ENCODE results near the gene PRSS1.
"Not testable (repeated sequence)": the region's sequence is repeated elsewhere in the genome, so short reads cannot be mapped to it uniquely, and the experiment has no call there.

The PRSS1 gene

GRCh38 chr7:142749218-142749993 is at the start of gene PRSS1:
Gene PRSS1, plus strand, starts transcription at chr7:142749472. Its CDS starts 13 bp downstream, at chr7:142749485.
- no peak for DNase-seq

DNA sequence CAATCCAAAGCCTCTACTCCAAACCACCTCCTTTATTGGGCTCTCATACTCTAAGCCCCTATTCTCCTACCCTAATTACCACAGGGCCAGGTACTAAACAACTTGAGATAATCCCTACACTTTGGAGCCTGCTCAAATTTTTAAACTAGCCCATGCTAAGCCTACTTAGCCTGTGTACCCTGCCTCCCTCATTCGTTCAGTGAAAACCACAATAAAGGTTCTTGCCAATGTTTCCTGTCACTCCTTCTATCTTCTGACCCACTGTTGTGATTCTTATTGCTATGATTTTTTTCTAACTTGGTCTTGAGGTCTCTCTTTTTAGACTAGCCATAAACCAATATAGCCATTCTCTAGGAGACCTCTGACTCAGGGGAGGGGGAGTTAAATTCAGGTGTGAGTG is 48.3 kb upstream of the PRSS1 start:
- DNase-seq = not testable (repeated sequence)

DNA sequence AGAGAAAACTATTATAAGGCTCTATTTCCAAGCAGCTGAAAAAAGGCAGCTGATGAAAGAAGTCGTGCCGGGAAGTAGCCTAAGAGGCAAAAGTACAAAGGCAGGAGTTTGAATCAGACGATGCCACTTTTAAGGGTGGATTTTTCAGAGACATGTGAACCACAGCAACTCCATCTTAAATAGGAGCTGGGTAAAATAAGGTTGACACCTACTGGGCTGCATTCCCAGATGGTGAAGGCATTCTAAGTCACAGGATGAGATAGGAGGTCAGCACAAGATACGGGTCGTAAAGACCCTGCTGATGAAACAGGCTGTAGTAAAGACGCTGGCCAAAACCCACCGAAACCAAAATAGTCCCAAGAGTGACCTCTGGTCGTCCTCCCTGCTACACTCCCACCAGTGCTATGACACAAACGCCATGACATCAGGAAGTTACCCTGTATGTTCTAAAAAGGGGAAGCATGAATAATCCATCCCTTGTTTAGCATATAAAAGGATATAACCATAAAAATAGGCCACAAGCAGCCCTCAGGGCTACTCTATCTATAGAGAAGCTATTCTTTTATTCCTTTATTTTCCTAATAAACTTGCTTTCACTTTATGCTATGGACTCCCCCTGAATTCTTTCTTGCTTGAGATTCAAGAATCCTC is 45.5 kb upstream of the PRSS1 start:
- no peak for DNase-seq

DNA sequence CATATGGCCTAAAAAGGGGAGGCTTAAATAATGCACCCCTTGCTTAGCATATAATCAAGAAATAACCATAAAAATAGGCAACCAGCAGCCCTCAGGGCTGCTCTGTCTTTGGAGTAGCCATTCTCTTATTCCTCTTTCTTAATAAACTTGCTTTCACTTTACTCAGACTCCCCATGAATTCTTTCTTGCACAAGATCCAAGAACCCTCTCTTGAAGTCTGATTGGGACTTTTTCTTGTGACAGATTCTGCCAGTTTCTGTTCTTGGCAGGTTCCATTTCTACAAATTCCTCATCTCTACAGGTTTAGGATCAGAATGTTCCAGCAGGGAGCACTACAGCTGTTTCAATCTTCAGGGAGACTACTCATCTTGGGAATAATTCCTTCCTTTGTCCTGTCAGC is 40.5 kb upstream of the PRSS1 start:
- not testable (repeated sequence) for DNase-seq

DNA sequence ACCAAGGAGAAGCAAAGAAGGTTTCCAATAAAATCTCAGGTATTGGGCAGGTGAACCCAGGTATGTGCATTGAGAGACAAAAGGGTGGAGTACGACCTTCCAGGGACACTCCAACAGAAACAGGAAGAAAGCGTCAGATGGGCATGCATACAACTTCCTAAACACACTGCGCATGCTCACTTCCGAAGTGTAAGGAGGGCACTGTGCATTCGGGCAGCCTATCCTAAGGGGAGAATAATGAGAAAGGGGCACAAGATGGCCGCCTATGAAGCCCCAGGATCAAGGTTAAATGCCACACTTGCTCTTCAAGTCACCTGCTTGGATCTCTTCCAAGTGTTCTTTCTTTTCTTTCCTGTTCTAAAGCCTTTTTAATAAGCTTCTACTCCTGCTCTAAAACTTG is 39.4 kb upstream of the PRSS1 start:
- DNase-seq = no peak

DNA sequence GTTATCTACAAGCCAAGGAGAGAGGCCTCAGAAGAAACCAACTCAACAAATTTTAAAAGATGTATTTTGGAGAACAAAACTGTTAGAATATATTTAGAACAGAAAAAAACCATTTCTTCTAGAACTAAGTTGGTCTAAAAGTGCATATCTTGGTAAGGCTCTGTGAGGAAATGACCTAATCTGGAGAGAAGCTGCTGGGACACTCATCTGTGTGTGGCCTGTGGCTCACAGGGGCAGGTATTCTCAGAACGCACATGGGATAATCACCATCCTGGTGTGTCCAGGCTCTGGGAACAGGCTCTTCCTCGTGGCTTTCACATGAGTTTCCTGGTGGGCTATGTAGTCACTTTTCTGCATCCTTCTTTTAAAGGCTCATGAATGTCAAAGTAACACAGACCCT is 38.1 kb upstream of the PRSS1 start:
- no peak for DNase-seq

GRCh38 chr7:142711746-142712616 is 37.3 kb upstream of the PRSS1 start:
- no peak for DNase-seq

GRCh38 chr7:142712617-142712957 is 36.7 kb upstream of the PRSS1 start:
- no peak for DNase-seq

- DNase-seq = no peak
Observed at GRCh38 chr7:142714375-142714774, 34.9 kb upstream of the PRSS1 start.

- DNase-seq = no peak
Observed at GRCh38 chr7:142716596-142716995, 32.7 kb upstream of the PRSS1 start.

DNA sequence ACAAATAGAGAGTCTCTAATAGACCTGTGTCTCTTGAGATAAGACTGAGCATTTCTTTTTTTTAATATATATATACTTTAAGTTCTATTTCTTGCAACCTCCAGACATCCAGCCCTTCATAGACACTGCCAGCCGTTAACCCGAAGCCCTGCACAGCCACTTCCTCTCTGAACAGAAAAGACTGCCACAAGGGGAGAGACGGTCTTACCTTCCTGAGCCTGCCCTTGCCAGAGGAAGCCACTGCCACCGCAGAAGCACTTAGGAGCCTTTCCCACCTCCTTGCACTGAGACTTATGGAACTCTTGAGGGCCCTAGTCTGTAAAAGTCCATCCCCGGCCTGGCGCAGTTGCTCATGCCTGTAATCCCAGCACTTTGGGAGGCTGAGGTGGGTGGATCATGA is 31.8 kb upstream of the PRSS1 start:
- DNase-seq = no peak

DNA sequence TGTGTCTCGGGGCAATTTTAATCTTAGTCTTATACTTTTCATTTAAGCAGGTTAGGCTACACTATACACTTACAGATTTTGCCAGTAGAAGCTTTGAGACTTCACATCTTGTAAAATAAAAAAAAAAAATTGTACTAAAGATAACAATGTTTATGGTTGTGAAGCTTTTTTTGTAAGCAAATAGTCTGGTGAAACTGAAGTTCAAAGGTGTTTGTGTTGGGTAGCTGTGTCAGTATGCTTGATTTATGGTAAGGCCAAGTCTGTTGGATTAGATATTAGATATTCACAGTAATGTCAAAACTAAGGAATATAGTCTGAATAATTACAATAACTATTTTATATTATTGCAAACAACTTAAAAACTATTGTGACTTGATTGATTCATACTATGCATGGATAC is 31.0 kb upstream of the PRSS1 start:
- DNase-seq = no peak

DNA sequence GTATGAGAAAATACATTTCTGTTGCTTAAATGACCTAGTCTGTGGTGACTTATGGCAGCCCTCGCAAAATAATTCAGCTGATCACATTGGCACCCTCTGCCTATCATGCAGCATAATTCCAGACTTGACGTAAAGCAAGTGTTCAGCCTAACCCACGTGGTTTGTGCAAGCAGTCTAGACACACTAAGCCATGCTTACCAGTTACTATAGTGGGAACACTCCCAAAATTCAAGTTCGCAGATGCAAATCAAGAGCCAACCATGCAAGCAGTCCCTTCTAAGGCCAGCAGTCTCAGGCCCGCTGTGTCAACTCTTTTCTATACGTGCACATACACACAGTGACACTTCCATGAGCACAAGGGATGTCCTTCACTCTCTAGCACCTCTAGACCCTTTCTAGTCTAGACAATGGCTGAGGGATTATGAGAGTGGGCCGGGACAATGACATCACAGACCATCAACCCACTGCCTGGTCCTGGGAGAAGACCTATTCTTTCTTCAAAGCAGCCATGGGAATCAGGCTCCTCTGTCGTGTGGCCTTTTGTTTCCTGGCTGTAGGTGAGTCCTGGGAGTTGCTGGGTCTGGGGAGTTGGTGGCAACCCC is 29.0 kb upstream of the PRSS1 start:
- DNase-seq = no peak

GRCh38 chr7:142720986-142721385 is 28.3 kb upstream of the PRSS1 start:
- no peak for DNase-seq

- no peak for DNase-seq
Observed at GRCh38 chr7:142722248-142722794, 27.0 kb upstream of the PRSS1 start.

GRCh38 chr7:142733271-142733670 is 16.0 kb upstream of the PRSS1 start:
- DNase-seq = no peak

- DNase-seq = no peak
Observed at GRCh38 chr7:142739923-142740492, 9.3 kb upstream of the PRSS1 start.

GRCh38 chr7:142740786-142741185 is 8.5 kb upstream of the PRSS1 start:
- no peak for DNase-seq

DNA sequence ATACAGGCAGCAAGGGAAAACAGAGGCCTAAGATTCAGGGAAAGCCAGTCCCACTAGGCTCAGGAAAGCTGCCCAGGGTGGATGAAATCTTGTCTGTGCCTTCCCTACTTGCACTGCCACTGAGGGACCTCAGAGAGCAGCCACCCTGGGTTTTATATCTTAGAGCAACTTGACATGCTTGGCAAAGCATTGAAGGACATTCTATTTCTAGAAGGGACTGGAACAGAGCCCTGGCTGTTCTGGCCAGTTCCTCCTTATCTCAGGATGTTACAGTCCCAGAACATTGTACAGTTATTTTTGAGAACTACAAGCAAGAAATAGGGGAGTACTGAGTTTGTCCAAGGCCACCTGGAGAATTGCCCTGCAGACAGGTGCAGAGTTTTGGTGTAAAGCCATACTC is 7.3 kb upstream of the PRSS1 start:
- DNase-seq = not testable (repeated sequence)

GRCh38 chr7:142745091-142745635 is 4.1 kb upstream of the PRSS1 start:
- DNase-seq = no peak

DNA sequence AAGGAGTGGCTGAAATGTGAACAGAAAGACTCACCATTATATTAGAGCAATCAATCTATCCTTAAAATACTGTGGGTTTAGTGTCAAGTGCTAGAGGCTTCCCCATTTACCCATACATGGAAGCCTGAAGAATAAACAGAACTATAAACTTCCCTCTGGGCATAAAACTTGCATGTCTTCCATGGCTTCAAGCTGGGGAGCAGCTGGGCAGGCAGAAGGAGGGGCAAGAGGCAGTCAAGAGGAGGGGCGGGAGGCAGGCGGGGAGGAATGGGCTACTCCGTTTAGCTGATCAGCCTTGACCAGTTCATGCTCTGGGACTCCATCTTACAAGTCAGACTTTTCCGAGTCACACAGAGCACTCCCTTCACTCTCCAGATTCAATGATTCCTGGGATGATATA is 3.5 kb upstream of the PRSS1 start:
- DNase-seq = no peak

GRCh38 chr7:142746264-142746663 is 3.0 kb upstream of the PRSS1 start:
- no peak for DNase-seq

Data from NCI-H2029 (cell line).